Amniotic stem cell (primary cell): ENCODE measurements around the gene LAGE3.
A peak's percentile ranks its signal among the peaks of the same experiment; 100 is the strongest.

Experiments used
- DNase-seq: peaks from one replicate; lab custom pipeline; 2025; lab: John Stamatoyannopoulos, UW

Gene LAGE3, protein sequence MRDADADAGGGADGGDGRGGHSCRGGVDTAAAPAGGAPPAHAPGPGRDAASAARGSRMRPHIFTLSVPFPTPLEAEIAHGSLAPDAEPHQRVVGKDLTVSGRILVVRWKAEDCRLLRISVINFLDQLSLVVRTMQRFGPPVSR

DNA sequence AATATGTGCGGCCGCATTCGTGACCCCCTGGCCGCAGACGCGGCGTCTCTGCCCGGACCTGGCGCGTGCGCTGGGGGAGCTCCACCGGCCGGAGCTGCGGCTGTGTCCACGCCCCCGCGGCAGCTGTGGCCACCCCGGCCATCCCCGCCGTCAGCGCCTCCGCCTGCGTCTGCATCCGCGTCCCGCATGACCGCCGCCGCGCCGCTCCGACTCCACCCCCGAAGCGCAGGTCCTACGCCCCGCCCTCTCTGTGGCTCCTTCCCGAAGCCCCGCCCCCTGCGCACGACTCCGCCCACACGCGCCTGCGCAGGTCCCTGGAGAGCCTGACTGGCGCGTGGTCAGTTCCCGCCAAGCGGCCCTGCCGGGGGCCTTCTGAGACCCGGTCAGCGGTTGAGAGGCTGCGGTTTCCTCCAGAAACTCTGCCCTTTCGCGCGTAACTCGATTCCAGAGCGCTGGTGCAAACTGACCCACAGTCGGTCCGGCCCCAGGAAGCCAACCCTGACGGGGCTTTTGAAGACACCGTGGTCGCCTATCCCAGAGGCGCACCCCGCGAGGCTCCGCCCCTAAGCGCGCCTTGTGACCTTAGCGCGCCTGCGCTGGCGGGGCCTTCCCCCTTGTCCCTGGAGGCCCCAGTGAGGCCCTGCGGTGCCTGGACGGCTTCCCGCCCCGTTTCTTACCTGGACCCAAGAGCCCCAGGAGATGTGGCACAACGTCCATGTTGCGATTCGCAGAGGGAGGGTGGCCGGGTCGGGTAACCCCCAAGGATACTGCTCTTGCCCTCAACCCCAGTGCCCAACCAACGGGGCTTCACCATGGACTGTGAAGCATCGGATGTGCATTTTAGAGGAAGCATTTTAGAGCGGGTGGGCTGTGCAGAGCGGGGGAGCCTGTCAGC, at the start of gene LAGE3:
Gene LAGE3 (minus strand): TSS at position 554 of the 895 bp plus-strand sequence. CDS start 366 bp downstream, at position 188.
- DNase-seq: peak; percentile 42

DNA sequence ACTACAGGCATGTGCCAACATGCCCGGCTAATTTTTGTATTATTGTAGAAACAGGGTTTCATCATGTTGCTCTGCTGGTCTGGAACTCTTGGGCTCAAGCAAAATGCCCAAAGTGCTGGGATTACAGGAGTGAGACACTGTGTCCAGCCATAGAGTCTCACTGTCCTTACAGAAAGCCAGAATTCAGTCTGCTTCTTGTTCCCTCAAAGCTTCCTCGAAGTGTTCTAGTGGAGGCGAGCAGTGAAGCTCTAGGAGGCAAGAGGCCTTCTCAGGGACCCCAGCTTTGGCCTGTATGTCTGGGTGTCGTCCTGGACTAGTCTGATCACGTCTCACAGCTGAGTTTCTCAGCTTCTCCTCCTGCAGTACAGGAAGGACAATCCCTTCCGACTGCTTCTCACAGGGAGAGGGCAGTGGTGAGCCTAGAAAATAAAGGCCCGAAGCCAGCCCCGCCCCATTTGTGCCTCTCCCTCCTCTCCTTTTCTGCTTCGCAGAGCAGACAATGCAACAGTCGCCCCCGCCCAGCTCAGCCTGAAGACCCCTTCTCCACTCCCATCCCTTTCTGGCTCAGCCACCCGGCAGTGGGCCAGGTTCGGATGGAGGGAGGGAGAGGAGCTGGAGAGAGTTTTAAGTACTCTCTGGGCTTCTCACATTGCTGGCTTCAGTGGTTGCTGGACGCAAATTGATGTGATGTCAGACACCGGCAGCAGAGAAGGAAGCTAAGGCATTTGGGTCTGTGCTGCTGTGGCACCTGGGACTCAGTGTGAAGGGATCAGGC, 48.0 kb upstream of the LAGE3 start:
- peak; percentile 33 for DNase-seq

DNA sequence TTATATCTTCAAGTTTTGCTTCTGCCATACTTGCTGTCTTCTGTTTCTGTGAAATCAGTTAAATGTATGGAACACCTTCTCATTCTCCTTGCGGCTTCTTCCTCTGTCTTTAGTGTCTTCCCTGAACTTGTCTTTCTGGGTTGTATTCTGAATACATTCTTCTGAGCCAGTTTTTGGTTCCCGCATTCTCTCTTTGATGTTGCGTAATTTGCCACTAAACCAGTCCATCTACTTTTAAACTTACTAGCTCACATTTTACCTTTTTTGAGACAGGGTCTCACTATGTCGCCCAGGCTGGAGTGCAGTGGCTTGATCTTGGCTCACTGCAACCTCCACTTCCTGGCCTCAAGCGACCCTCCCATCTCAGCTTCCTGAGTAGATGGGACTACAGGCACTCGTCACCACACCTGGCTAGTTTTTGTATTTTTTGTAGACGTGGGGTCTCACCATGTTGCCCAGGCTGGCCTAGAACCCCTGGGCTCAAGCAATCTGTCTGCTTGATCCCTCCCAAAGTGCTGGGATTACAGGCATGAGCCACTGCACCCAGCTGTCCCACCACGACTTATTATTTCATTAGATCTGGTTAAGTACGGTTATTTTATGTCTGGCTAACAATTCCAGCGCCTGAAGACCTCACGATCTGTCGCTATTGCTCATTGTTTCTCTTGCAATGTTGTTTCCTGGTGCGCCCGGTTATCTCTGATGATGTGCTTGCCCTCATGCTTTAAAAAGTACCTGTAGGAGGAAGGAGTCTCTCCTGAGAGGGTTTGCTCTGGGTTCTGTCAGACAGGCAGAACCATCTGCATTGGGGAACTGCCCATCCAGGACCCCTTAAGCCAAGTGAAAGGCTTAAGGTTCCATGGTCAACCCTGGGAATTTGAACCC, 46.8 kb upstream of the LAGE3 start:
- no peak for DNase-seq

GRCh38 chrX:154519389-154519788, 40.3 kb upstream of the LAGE3 start:
- DNase-seq: no peak

GRCh38 chrX:154517101-154517781, 38.2 kb upstream of the LAGE3 start:
- DNase-seq: no peak

DNA sequence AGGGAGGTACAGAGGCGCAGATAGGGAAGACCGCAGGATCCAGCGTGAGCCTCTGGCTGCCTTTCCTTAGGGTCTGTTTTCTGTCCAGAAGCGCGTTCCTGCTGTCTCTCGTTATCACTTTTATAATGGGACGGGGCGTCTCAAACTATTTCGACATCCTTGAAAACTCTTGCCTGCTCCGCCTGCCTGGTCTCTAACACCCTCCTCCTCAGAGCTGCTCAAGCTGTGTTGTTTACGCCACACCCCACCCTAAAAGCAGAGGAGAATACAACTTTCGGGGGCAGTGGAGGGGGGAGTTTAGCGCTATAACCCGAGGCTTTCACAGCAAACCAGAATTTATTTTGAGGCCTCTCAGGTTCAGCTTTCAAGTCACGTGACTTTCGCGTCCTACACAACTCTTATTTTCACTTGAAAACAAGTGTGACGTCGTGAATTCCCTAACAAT, 37.6 kb upstream of the LAGE3 start:
- DNase-seq: no peak

- DNase-seq: peak; percentile 58
Observed at GRCh38 chrX:154515966-154516655, 37.0 kb upstream of the LAGE3 start, which contains the start of gene FAM3A. TSS of gene FAM3A (minus strand) at chrX:154516232. CDS start at chrX:154515772, 460 bp downstream.

DNA sequence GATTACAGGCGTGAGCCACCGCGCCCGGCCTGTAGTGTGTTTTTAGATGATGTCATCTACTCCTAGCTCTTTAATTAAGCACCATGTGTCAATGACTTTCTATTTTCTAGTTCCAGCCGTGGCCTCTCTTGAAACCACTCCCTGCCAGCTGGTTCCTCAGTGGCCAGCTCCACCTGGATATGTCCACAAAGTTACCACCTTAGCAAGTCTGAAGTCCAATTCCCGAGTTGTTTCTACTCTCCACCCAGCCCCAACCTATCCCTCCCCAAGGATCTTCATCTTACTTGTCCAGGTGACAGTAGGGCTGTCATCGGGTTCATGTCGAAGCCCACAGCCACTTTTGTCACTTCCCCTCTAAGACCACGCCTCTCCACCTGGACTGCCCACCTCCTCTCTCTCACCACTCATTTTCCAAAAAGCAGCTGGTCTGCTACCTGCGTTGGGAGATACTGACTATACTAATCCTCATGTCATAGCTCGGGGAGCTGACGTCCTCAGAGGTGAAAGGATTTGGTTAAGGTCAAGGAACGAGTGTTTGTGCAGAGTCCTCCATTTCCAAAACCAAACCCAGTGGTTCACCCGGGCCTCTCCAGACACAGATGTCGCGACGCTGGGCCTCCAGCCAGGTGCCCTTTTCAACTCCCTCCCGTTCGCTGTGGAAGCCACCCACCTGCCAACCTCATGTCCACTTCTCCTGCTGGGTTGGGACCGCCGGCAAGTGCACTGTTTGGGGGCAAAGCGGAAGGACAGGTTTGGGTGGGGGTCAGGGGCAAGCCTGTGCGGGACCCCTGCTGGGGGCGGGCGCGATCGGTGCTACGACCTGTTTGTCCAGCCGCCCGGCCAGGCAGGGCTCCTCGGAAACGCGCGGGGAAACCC, 36.2 kb upstream of the LAGE3 start:
- no peak for DNase-seq

DNA sequence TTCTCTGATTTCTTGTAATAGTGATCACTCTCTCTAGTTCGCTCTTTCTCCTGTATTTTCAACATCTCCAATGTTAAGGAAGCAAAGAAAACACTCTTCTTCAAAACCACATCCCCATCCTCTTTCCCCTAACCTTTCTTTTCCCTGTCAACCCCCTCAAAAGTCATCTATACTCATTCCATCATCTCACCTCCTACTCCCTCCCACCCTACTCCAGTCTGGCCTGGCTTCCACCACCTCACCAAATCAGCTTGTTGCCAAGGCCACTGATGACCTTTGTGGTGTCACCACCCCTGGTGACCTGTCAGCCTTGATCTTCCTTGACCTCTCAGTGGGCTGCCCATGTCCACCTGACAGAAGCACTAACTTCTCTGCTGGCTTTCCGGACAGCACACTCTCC, 34.6 kb upstream of the LAGE3 start:
- no peak for DNase-seq

DNA sequence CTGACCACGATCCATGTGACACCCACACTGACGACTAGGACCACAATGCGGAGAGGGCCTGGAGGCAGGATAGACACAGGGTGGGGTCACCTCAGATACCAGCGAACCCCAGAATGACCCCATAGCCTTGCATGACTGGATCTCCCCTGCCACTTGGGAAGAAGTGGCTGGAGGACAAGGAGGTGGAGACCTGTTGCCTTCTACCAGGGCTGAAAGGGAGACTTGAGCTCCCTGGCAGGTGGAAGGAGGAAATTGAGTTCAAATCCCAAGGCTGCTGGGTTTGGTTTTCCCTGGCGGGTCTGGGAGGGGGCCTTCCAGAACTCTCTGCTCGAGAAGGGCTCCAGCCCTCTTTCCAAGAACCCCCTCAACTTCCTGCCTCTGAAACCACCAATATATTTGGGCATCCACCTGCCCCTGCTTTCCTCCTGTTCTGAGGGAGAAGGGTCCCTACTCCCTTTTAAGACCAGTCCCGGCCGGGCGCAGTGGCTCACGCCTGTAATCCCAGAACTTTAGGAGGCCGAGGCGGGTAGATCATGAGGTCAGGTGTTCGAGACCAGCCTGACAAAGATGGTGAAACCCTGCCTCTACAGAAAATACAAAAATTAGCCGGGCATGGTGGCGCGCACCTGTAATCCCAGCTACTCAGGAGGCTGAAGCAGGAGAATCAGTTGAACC, 33.9 kb upstream of the LAGE3 start:
- DNase-seq: no peak

- DNase-seq: no peak
Observed at GRCh38 chrX:154511761-154512160, 32.7 kb upstream of the LAGE3 start.

DNA sequence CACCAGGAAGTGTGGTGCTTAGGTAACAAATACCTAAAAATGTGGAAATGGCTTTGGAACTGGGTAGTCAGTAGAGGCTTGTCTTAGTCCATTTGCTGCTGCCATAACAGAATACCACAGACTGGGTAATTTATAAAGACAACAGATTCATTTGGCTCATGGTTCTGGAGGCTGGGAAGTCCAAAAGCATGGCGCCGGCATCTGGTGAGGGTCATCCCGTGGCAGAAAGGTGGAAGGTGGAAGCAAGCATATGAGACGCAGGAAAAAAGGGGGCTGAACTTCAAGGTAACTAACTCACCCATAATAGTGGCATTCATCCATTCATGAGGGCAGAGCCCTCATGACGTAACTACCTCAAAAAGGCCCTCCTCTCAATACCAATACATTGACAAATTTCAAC, 30.4 kb upstream of the LAGE3 start:
- no peak for DNase-seq

DNA sequence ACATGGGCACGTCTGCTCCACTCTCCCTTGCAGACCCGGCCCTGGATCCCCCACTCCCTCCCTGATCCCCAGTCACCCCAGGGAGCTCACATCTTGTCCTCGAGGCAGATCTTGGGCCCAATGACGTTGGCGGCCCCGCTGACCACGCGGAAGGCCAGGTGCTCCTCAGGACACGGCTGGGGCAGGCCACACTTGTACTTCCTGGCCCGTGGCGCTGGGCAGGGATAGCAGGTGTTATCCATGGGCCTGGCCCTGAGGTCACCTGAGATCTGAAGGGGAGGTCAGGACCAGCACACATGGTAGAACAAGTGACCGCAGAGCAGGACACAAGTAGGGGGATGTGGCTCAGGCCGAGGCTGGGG, 29.3 kb upstream of the LAGE3 start:
- no peak for DNase-seq

DNA sequence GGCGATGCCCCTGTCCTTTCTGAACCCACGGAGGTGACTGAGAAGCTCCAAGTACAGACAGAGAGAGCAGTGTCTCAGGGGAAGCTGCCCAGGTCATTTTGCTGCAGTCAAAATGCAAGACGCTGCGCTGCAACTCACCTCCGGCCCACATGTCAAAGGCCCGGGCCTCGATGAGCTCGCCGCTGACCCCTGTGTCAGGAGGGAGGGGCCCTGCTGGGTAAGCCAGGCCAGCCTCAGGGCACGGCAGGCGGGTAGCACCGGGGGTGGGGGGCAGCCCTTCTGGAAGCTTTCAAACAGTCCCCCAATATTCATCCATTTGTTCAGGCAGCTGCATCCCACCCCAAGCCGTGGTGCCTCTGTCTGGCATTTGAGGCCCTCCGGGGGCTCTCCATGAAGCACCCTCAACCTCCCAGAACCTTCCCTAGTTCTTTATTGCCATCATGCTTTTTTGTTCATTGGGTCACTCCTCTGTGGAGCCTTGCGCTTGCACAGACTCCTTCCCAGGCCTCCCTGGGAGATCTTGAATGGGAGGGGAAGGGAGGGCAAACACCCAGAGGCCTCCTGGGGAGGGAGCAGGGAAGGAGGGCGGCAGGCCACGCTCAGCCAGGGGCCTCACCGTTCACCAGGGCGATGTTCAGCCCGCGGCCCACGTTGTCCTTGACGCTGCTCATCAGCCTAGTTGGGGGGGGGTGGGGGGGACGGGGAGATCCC, 28.7 kb upstream of the LAGE3 start:
- DNase-seq: no peak

GRCh38 chrX:154506483-154507332, 27.6 kb upstream of the LAGE3 start:
- DNase-seq: no peak

- DNase-seq: peak; percentile 1
Observed at GRCh38 chrX:154505734-154506133, 26.7 kb upstream of the LAGE3 start.

DNA sequence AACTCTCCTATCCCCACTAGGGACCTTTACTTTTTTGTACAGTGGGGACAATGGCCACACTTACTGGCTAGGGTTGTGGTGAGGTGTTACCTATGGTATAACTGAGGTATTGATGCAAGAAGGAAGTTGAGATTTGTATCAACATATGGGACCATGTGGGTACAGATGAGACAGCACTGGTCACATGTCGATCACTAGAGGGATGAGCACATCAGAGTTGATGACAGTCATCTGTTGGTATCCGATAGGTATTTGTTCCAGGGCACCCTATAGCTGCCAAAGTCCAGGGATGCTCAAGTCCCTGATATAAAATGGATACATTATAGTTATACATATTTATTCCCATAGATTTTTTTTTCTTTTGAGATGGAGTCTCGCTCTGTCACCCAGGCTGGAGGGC, 23.9 kb upstream of the LAGE3 start:
- DNase-seq: no peak
